Measurements from ENCODE around the gene ARHGEF9.

DNA sequence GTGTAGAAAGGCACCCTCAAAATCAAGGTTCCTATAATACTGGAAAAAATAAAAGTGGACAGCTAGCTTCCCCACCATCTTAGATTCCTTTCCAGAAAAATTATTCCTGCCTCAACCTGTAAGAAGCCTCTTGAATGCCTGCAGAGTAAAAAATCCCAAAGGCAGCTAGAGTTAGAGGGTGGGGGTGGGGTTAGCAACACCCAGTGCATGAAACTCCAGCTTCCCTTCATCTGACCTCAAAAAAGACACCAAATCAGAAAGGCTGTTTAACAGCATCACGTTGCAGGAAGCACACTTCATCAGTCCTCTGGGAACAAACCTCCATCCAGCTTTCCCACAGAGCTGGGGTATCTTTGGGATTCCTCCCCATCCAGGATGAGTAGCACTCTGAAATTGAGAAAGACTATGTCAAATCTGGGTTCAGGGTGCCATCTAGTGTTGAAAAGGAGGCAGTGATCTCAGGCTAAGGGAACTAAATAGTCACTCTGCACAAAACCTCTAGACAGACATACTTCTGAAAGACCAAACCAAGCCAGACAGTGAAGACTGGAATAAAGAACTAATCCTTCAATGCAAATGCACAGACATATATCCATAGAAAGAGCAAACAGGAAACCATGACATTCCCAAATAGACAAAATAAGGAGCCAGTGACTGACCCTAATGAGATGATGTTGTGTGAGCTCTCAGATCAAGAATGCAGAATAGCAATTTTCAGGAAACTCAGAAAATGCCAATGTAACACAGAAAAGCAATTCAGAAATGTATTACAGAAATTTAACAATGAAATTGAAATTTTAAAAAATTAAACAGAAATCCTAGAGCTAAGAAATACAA is 97.9 kb downstream of the ARHGEF9 start:
- TF ChIP-seq CTCF (IDR thresholded peaks at IDR 0.05), result no peak
- TF ChIP-seq POLR2A (IDR thresholded peaks at IDR 0.05), result no peak
- no peak for TF ChIP-seq POLR2AphosphoS5 (IDR thresholded peaks at IDR 0.05; ENCODE audit: insufficient read depth in 1 of 2, low read depth in 1 of 2)

Measured in vagina (tissue), 2 donors.